HCT116 (cell line): ENCODE data around the gene MYO1B. TPM values are rescaled to one million over a fixed set of nuclear protein-coding genes. Genes with fewer than 3 reads are reported as not detected.

Experiments
- ATAC-seq: fragments of 200-7000 bp; cut with Tn5 transposase; 2 replicates; pipeline ENCODE4 v1.9.1; 2020; ENCODE audit warnings: mild to moderate bottlenecking, moderate library complexity
- BruUV-seq: library from RNA; stranded (reverse); fragments of 400-500 nt; replicated peaks from 2 replicates; lab custom pipeline; 2021; lab: Mats Ljungman, UMichigan
- CTCF ChIA-PET: fragments of 300-600 bp; sonication (Branson Sonifier 250); formaldehyde crosslinking; loops from one replicate; lab custom pipeline; 2021; ENCODE audit warnings: antibody characterized with exemption; lab: Charles Lee
- POLR2A ChIA-PET: fragments of 300-600, 350-600 bp; sonication (Branson Sonifier 250); formaldehyde crosslinking; loops from one replicate; lab custom pipeline; 2021; ENCODE audit warnings: antibody characterized with exemption; lab: Charles Lee
- RAD21 ChIA-PET, 2 experiments: fragments of 300-600 bp; sonication (Branson Sonifier 250); formaldehyde crosslinking; loops; one replicate each; lab custom pipeline; 2023; ENCODE audit warnings: low total read pairs in 2 of 2; ENCODE audit not compliant: uncharacterized antibody in 2 of 2, unreplicated experiment in 2 of 2, low non-redundant PET in 1 of 2; lab: Charles Lee
- DNase-seq: peaks from one replicate; pipeline ENCODE4 v3.0.0-alpha.2; 2010; ENCODE audit warnings: low read depth, low spot score
- H2AFZ ChIP-seq: fragments of 200-600 bp; shearing (Covaris generic), sonication (generic); 2 replicates; pipeline ENCODE4 v1.6.1; 2017; ENCODE audit warnings: low read depth, mixed run types, mixed read lengths, antibody characterized with exemption, low read length; ENCODE audit not compliant: poor library complexity, severe bottlenecking
- H3K27ac ChIP-seq: 2 replicates; pipeline ENCODE4 v1.5.1; 2012; ENCODE audit warnings: low read depth, low read length
- H3K27me3 ChIP-seq: fragments of 200-600 bp; sonication (generic); 2 replicates; pipeline ENCODE4 v1.6.1; 2016; ENCODE audit warnings: mixed run types, low read length, mixed read lengths; ENCODE audit not compliant: insufficient read depth
- H3K36me3 ChIP-seq, 2 experiments: fragments of 200-500 bp in 1 of 2; fragments of 200-600 bp in 1 of 2; sonication (Bioruptor generic) in 1 of 2; sonication (generic) in 1 of 2; 2 replicates each; pipeline versions ENCODE4 v1.5.1 to v1.6.1; 2014 to 2016; ENCODE audit warnings: low read length in 2 of 2, inconsistent platforms in 1 of 2, mixed read lengths in 1 of 2, mixed run types in 1 of 2; ENCODE audit not compliant: insufficient read depth in 2 of 2, control insufficient read depth in 1 of 2
- H3K4me1 ChIP-seq, 2 experiments: fragments of 200-600 bp in 1 of 2; sonication (generic) in 1 of 2; 2 replicates each; pipeline versions ENCODE4 v1.5.1 to v1.6.1; 2012 to 2017; ENCODE audit warnings: low read length in 2 of 2, inconsistent platforms in 1 of 2, mild to moderate bottlenecking in 1 of 2, mixed read lengths in 1 of 2, mixed run types in 1 of 2, moderate library complexity in 1 of 2; ENCODE audit not compliant: insufficient read depth in 2 of 2, control insufficient read depth in 1 of 2
- H3K4me2 ChIP-seq: fragments of 200-600 bp; sonication (generic); 2 replicates; pipeline ENCODE4 v1.6.1; 2017; ENCODE audit warnings: mixed run types, low read length, mixed read lengths
- H3K4me3 ChIP-seq, 2 experiments: fragments of 200-600 bp in 1 of 2; sonication (generic) in 1 of 2; replicated peaks in 1 of 2; 2 replicates each; pipeline ENCODE4 v1.5.1; 2011 to 2016; ENCODE audit warnings: low read length in 2 of 2, control low read depth in 1 of 2, low read depth in 1 of 2, mild to moderate bottlenecking in 1 of 2, mixed read lengths in 1 of 2, mixed run types in 1 of 2
- H3K79me2 ChIP-seq: fragments of 200-600 bp; sonication (generic); 2 replicates; pipeline ENCODE4 v1.6.1; 2017; ENCODE audit warnings: mild to moderate bottlenecking, mixed run types, low read length, moderate library complexity, mixed read lengths; ENCODE audit not compliant: insufficient read depth
- H3K9ac ChIP-seq: fragments of 200-600 bp; sonication (generic); 2 replicates; pipeline ENCODE4 v1.6.1; 2016; ENCODE audit warnings: low read length, mixed read lengths
- H3K9me2 ChIP-seq: fragments of 200-600 bp; sonication (generic), shearing (Covaris generic); 2 replicates; pipeline ENCODE4 v1.6.1; 2017; ENCODE audit warnings: mixed run types, mild to moderate bottlenecking, moderate library complexity; ENCODE audit not compliant: insufficient read depth
- H3K9me3 ChIP-seq, 2 experiments: fragments of 200-500 bp in 1 of 2; fragments of 200-600 bp in 1 of 2; sonication (Bioruptor generic) in 1 of 2; sonication (generic) in 1 of 2; 2 replicates each; pipeline ENCODE4 v1.6.1; 2014 to 2017; ENCODE audit warnings: low read length in 2 of 2, mixed read lengths in 2 of 2, inconsistent platforms in 1 of 2, low read depth in 1 of 2, mild to moderate bottlenecking in 1 of 2, mixed run types in 1 of 2, moderate library complexity in 1 of 2; ENCODE audit not compliant: control insufficient read depth in 1 of 2, insufficient read depth in 1 of 2
- H4K20me1 ChIP-seq: fragments of 200-600 bp; sonication (generic), shearing (Covaris generic); 2 replicates; pipeline ENCODE4 v1.6.1; 2017; ENCODE audit warnings: mixed run types, mild to moderate bottlenecking, moderate library complexity; ENCODE audit not compliant: insufficient read depth
- CBX3 ChIP-seq: IDR thresholded peaks from 2 replicates; pipeline ENCODE4 v1.6.1; 2012; ENCODE audit warnings: low read depth
- CTCF ChIP-seq, 3 experiments: fragments of 200-600 bp in 1 of 3; sonication (generic) in 1 of 3; IDR thresholded peaks in 2 of 3; conservative IDR thresholded peaks in 1 of 3; 2 replicates each; pipeline ENCODE4 v1.5.1; 2012 to 2017; ENCODE audit warnings: low read depth in 2 of 3, low read length in 2 of 3, antibody characterized with exemption in 1 of 3, borderline replicate concordance in 1 of 3, control low read depth in 1 of 3, mild to moderate bottlenecking in 1 of 3, mixed read lengths in 1 of 3, mixed run types in 1 of 3, moderate library complexity in 1 of 3; ENCODE audit not compliant: insufficient read depth in 1 of 3
- EGR1 ChIP-seq: IDR thresholded peaks from 2 replicates; pipeline ENCODE4 v1.6.1; 2012; ENCODE audit warnings: low read depth
- EZH2phosphoT487 ChIP-seq: fragments of 200-600 bp; IDR thresholded peaks from 2 replicates; pipeline ENCODE4 v1.6.1; 2018; ENCODE audit warnings: antibody characterized with exemption, borderline replicate concordance
- FOSL1 ChIP-seq: IDR thresholded peaks from 2 replicates; pipeline ENCODE4 v1.6.1; 2012; ENCODE audit warnings: low read depth
- JUND ChIP-seq: IDR thresholded peaks from 2 replicates; pipeline ENCODE4 v1.6.1; 2012
- POLR2AphosphoS5 ChIP-seq: IDR thresholded peaks from 2 replicates; pipeline ENCODE4 v1.6.1; 2011; ENCODE audit warnings: mild to moderate bottlenecking, low read depth, low read length, moderate library complexity
- RAD21 ChIP-seq: IDR thresholded peaks from 2 replicates; pipeline ENCODE4 v1.6.1; 2012; ENCODE audit warnings: low read depth, mild to moderate bottlenecking
- REST ChIP-seq: IDR thresholded peaks from 2 replicates; pipeline ENCODE4 v1.6.1; 2012; ENCODE audit warnings: low read depth
- TCF7L2 ChIP-seq: IDR thresholded peaks from 2 replicates; pipeline ENCODE4 v1.7.0; 2011; ENCODE audit warnings: borderline replicate concordance, inconsistent platforms; ENCODE audit not compliant: insufficient read depth, insufficient read length; ENCODE audit errors: extremely low read depth
- YY1 ChIP-seq: IDR thresholded peaks from 2 replicates; pipeline ENCODE4 v1.6.1; 2011; ENCODE audit warnings: low read length, low read depth, moderate library complexity, mild to moderate bottlenecking; ENCODE audit not compliant: insufficient replicate concordance; ENCODE audit errors: extremely low read depth
- ZBTB33 ChIP-seq: IDR thresholded peaks from 2 replicates; pipeline ENCODE4 v1.6.1; 2011; ENCODE audit warnings: mild to moderate bottlenecking, low read length, moderate library complexity; ENCODE audit not compliant: insufficient replicate concordance; ENCODE audit errors: extremely low read depth
- ZFX ChIP-seq: fragments of 450-650 bp; IDR thresholded peaks from 2 replicates; pipeline ENCODE4 v1.6.1; 2017
- ZNF274 ChIP-seq: fragments of 200-500 bp; sonication (Bioruptor generic); IDR thresholded peaks from 2 replicates; pipeline ENCODE4 v1.6.1; 2014; ENCODE audit warnings: mild to moderate bottlenecking, low read depth, low read length, inconsistent platforms
- intact Hi-C: fragments of 100-400 bp; cut with micrococcal nuclease; formaldehyde crosslinking; loops from 2 replicates; pipeline ENCODE4 v1.10.0; 2022
- total RNA-seq: library from RNA; stranded (reverse); gene quantifications from one replicate; pipeline ENCODE4 v1.2.1, GENCODE V29; 2021; ENCODE audit not compliant: unreplicated experiment
- TF ChIP-seq, protein P1 (sequence below): IDR thresholded peaks from 2 replicates; pipeline ENCODE4 v1.6.1; 2012

Gene MYO1B
- total RNA-seq, 1 experiment from 2014 or later: 51.7 TPM

DNA sequence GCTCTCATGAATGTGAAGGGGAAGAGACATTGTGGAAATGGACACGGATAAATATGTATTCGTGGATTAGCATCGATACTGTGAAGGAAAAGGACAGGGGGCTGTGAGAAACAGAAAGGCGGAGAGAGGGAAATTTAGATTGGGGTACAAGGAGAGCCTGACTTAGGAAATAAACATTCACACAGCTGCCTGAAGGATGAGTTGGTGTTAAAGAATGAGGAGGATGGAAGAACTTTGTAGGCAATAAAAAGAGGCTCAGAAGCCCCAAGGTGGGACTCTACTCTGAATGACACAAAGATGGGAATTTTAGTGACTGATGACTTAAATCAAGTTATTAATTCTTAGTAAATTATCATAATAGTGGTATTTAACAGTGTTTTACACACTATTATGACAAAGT is 10.1 kb downstream of the MYO1B start:
- Histone ChIP-seq H4K20me1 (peaks cover 5% of the 10 kb centered on the region; the same call in 1 of the 2 replicates), H3K27me3 (no peaks in the 10 kb centered on the region), H3K9ac (no peak overlapping the region), H3K4me3 (no peak overlapping the region), H3K79me2 (peaks cover 95% of the 10 kb centered on the region), H3K27ac (no peak overlapping the region), H3K36me3 (no peaks in the 10 kb centered on the region), H3K9me3 (no peaks in the 10 kb centered on the region), H3K4me2 (no peak overlapping the region), H3K9me2 (no peaks in the 10 kb centered on the region), H2AFZ (no peak overlapping the region), H3K4me1 (peaks cover 0 to 3% of the 10 kb centered on the region in 2 experiments; a peak in 1 of 4 replicates)
- ChIA-PET CTCF (no interaction called here), POLR2A (no interaction called here), RAD21 (no interaction called here)
- DNase-seq: no peak
- no TSS peak for BruUV-seq
- intact Hi-C loops: no loop called here
- TF ChIP-seq RAD21 (no peak), POLR2AphosphoS5 (no peak), FOSL1 (no peak), TCF7L2 (no peak), ZBTB33 (no peak), YY1 (no peak), EZH2phosphoT487 (no peak), JUND (no peak), ZNF274 (no peak), ZFX (no peak), EGR1 (no peak), CBX3 (no peak), REST (no peak), CTCF (IDR thresholded peaks at IDR 0.05 in 2 of 3, conservative IDR thresholded peaks at IDR 0.05 in 1 of 3; ENCODE audit: borderline replicate concordance in 1 of 3, insufficient read depth in 1 of 3, low read depth in 2 of 3, low read length in 2 of 3) (no peak)
- TF ChIP-seq, protein P1, sequence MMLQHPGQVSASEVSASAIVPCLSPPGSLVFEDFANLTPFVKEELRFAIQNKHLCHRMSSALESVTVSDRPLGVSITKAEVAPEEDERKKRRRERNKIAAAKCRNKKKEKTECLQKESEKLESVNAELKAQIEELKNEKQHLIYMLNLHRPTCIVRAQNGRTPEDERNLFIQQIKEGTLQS: no peak
- no peak for ATAC-seq
